Neural cell (in vitro differentiated cells): Measurements from ENCODE around the gene AMPH. TPM values are rescaled to one million over a fixed set of nuclear protein-coding genes. Genes with fewer than 3 reads are reported as not detected.

Experiments used
- H2AFZ ChIP-seq: fragments of 200-600, 300-800 bp; sonication (generic), shearing (Covaris generic); 2 replicates; pipeline ENCODE4 v1.6.0; 2014; ENCODE audit warnings: low read depth, mild to moderate bottlenecking, antibody characterized with exemption, low read length, moderate library complexity
- H3F3A ChIP-seq: fragments of 200-600 bp; shearing (Covaris generic); 2 replicates; pipeline ENCODE4 v1.6.1; 2016; ENCODE audit warnings: mild to moderate bottlenecking, moderate library complexity, mixed read lengths, antibody characterized with exemption, low read length; ENCODE audit not compliant: insufficient read depth, poor library complexity, severe bottlenecking
- H3K27ac ChIP-seq: fragments of 200-600, 300-800 bp; sonication (generic), shearing (Covaris generic); 2 replicates; pipeline ENCODE4 v1.5.1; 2014; ENCODE audit warnings: mild to moderate bottlenecking, low read length, moderate library complexity
- H3K27me3 ChIP-seq: fragments of 300-800, 200-600 bp; sonication (generic), shearing (Covaris generic); 2 replicates; pipeline ENCODE4 v1.6.0; 2014; ENCODE audit warnings: mild to moderate bottlenecking, low read depth, low read length, moderate library complexity; ENCODE audit not compliant: insufficient read depth
- H3K36me3 ChIP-seq: fragments of 300-800, 200-600 bp; sonication (generic), shearing (Covaris generic); 2 replicates; pipeline ENCODE4 v1.5.1; 2014; ENCODE audit warnings: mild to moderate bottlenecking, antibody characterized with exemption, low read length, moderate library complexity; ENCODE audit not compliant: insufficient read depth
- H3K4me2 ChIP-seq: fragments of 300-800, 200-600 bp; sonication (generic), shearing (Covaris generic); 2 replicates; pipeline ENCODE4 v1.6.0; 2014; ENCODE audit warnings: mild to moderate bottlenecking, low read length
- H3K4me3 ChIP-seq: fragments of 300-800, 200-600 bp; sonication (generic), shearing (Covaris generic); 2 replicates; pipeline ENCODE4 v1.5.1; 2014; ENCODE audit warnings: mild to moderate bottlenecking, low read length, moderate library complexity
- H3K79me2 ChIP-seq: fragments of 200-600 bp; shearing (Covaris generic); replicated peaks from 2 replicates; pipeline ENCODE4 v1.6.0; 2014; ENCODE audit warnings: mild to moderate bottlenecking, low read length, moderate library complexity; ENCODE audit not compliant: insufficient read depth
- H3K9ac ChIP-seq: fragments of 300-800, 200-600 bp; sonication (generic), shearing (Covaris generic); 2 replicates; pipeline ENCODE4 v1.6.1; 2016; ENCODE audit warnings: mild to moderate bottlenecking, low read length, mixed read lengths
- H3K9me2 ChIP-seq: fragments of 200-600 bp; shearing (Covaris generic); 2 replicates; pipeline ENCODE4 v1.6.1; 2016; ENCODE audit warnings: mild to moderate bottlenecking, low read length, mixed read lengths; ENCODE audit not compliant: insufficient read depth
- H3K9me3 ChIP-seq: fragments of 200-600, 300-800 bp; sonication (generic), shearing (Covaris generic); 2 replicates; pipeline ENCODE4 v1.6.1; 2016; ENCODE audit warnings: mild to moderate bottlenecking, mixed run types, low read length, moderate library complexity, mixed read lengths
- H4K20me1 ChIP-seq: fragments of 200-600 bp; shearing (Covaris generic); 2 replicates; pipeline ENCODE4 v1.6.1; 2016; ENCODE audit warnings: mild to moderate bottlenecking, mixed run types; ENCODE audit not compliant: insufficient read depth
- EP300 ChIP-seq: fragments of 450-650 bp; conservative IDR thresholded peaks from 2 replicates; pipeline ENCODE4 v1.6.1; 2014; ENCODE audit warnings: antibody characterized with exemption, mild to moderate bottlenecking, moderate library complexity; ENCODE audit not compliant: poor library complexity, severe bottlenecking
- EZH2 ChIP-seq: fragments of 200-600, 300-800 bp; shearing (Covaris generic), sonication (generic); IDR thresholded peaks from 2 replicates; pipeline ENCODE4 v1.6.1; 2014; ENCODE audit warnings: antibody characterized with exemption, low read length, borderline replicate concordance, mild to moderate bottlenecking; ENCODE audit not compliant: insufficient read depth, poor library complexity, severe bottlenecking
- MXI1 ChIP-seq: fragments of 450-650 bp; conservative IDR thresholded peaks from 2 replicates; pipeline ENCODE4 v1.6.1; 2014; ENCODE audit warnings: antibody characterized with exemption, mild to moderate bottlenecking; ENCODE audit not compliant: poor library complexity, severe bottlenecking
- POLR2AphosphoS5 ChIP-seq: IDR thresholded peaks from 2 replicates; pipeline ENCODE4 v1.6.1; 2012
- RAD21 ChIP-seq: fragments of 450-650 bp; conservative IDR thresholded peaks from 2 replicates; pipeline ENCODE4 v1.6.1; 2014; ENCODE audit warnings: antibody characterized with exemption, mild to moderate bottlenecking, moderate library complexity
- SMC3 ChIP-seq: fragments of 450-650 bp; conservative IDR thresholded peaks from 2 replicates; pipeline ENCODE4 v1.6.1; 2014; ENCODE audit warnings: antibody characterized with exemption, mild to moderate bottlenecking, moderate library complexity; ENCODE audit not compliant: poor library complexity
- TAF1 ChIP-seq: IDR thresholded peaks from 2 replicates; pipeline ENCODE4 v1.6.1; 2012; ENCODE audit warnings: low read depth
- polyA plus RNA-seq: library from polyadenylated mRNA; depleted of rRNA; stranded (reverse); fragments of >200 nt; gene quantifications from 2 replicates; pipeline ENCODE4 v1.2.3, GENCODE V29; 2014
- TF ChIP-seq, protein P1 (sequence below): IDR thresholded peaks from 2 replicates; pipeline ENCODE4 v1.6.1; 2012; ENCODE audit warnings: borderline replicate concordance
- TF ChIP-seq, protein P2 (sequence below): fragments of 450-650 bp; IDR thresholded peaks from 2 replicates; pipeline ENCODE4 v1.5.1; 2014; ENCODE audit warnings: antibody characterized with exemption, mild to moderate bottlenecking, moderate library complexity; ENCODE audit not compliant: poor library complexity, severe bottlenecking

AMPH gene
- polyA plus RNA-seq, 1 donor from 2014 or later: 33.7 TPM

DNA sequence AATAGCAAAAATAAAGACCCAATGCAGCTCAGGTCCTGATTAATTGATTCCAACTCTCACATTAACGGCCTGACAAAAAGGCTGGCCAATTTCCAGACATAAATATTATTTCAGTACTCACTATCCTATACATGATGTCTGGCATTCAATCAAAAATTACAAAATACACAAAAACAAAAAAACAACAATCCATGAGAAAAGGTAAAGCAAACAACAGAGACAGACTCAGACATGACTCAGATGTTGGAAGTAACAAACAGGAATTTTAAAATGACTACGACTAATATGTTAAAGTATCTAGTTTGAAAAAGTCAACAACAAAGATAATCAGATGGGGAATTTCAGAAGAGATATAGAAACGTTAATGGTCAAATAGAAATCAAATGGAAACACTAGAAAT lies 152.8 kb downstream of the AMPH start:
- no peak overlapping the region for H3K4me3 ChIP-seq
- H3K36me3 ChIP-seq: peaks cover 4% of the 10 kb centered on the region
- no peaks in the 10 kb centered on the region for H3K27me3 ChIP-seq
- H3K27ac ChIP-seq: no peak overlapping the region
- H3K9me3 ChIP-seq: no peaks in the 10 kb centered on the region
- TF ChIP-seq RAD21: no peak
- TF ChIP-seq, protein P1, sequence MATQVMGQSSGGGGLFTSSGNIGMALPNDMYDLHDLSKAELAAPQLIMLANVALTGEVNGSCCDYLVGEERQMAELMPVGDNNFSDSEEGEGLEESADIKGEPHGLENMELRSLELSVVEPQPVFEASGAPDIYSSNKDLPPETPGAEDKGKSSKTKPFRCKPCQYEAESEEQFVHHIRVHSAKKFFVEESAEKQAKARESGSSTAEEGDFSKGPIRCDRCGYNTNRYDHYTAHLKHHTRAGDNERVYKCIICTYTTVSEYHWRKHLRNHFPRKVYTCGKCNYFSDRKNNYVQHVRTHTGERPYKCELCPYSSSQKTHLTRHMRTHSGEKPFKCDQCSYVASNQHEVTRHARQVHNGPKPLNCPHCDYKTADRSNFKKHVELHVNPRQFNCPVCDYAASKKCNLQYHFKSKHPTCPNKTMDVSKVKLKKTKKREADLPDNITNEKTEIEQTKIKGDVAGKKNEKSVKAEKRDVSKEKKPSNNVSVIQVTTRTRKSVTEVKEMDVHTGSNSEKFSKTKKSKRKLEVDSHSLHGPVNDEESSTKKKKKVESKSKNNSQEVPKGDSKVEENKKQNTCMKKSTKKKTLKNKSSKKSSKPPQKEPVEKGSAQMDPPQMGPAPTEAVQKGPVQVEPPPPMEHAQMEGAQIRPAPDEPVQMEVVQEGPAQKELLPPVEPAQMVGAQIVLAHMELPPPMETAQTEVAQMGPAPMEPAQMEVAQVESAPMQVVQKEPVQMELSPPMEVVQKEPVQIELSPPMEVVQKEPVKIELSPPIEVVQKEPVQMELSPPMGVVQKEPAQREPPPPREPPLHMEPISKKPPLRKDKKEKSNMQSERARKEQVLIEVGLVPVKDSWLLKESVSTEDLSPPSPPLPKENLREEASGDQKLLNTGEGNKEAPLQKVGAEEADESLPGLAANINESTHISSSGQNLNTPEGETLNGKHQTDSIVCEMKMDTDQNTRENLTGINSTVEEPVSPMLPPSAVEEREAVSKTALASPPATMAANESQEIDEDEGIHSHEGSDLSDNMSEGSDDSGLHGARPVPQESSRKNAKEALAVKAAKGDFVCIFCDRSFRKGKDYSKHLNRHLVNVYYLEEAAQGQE: no peak
- TF ChIP-seq, protein P2, sequence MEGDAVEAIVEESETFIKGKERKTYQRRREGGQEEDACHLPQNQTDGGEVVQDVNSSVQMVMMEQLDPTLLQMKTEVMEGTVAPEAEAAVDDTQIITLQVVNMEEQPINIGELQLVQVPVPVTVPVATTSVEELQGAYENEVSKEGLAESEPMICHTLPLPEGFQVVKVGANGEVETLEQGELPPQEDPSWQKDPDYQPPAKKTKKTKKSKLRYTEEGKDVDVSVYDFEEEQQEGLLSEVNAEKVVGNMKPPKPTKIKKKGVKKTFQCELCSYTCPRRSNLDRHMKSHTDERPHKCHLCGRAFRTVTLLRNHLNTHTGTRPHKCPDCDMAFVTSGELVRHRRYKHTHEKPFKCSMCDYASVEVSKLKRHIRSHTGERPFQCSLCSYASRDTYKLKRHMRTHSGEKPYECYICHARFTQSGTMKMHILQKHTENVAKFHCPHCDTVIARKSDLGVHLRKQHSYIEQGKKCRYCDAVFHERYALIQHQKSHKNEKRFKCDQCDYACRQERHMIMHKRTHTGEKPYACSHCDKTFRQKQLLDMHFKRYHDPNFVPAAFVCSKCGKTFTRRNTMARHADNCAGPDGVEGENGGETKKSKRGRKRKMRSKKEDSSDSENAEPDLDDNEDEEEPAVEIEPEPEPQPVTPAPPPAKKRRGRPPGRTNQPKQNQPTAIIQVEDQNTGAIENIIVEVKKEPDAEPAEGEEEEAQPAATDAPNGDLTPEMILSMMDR: no peak
- no peak for TF ChIP-seq TAF1
- no peaks in the 10 kb centered on the region for H3K79me2 ChIP-seq
- no peak overlapping the region for H2AFZ ChIP-seq
- no peak overlapping the region for H3K4me2 ChIP-seq
- no peaks in the 10 kb centered on the region for H4K20me1 ChIP-seq
- no peak overlapping the region for H3K9ac ChIP-seq
- no peaks in the 10 kb centered on the region for H3F3A ChIP-seq
- no peaks in the 10 kb centered on the region for H3K9me2 ChIP-seq

GRCh38 chr7:38477333-38477732 lies 153.8 kb downstream of the AMPH start:
- no peak overlapping the region for H2AFZ ChIP-seq
- no peaks in the 10 kb centered on the region for H3K9me3 ChIP-seq
- H4K20me1 ChIP-seq: no peaks in the 10 kb centered on the region
- peaks cover 4% of the 10 kb centered on the region for H3K36me3 ChIP-seq
- H3K79me2 ChIP-seq: no peaks in the 10 kb centered on the region
- H3K9me2 ChIP-seq: no peaks in the 10 kb centered on the region
- H3F3A ChIP-seq: no peaks in the 10 kb centered on the region
- H3K27ac ChIP-seq: no peak overlapping the region
- no peaks in the 10 kb centered on the region for H3K27me3 ChIP-seq
- H3K4me3 ChIP-seq: no peak overlapping the region
- TF ChIP-seq, protein P1: no peak
- no peak for TF ChIP-seq TAF1
- TF ChIP-seq MXI1: no peak
- TF ChIP-seq, protein P2: no peak
- TF ChIP-seq POLR2AphosphoS5: no peak
- no peak for TF ChIP-seq EZH2
- TF ChIP-seq EP300: no peak
- no peak for TF ChIP-seq RAD21
- no peak for TF ChIP-seq SMC3
- no peak overlapping the region for H3K4me2 ChIP-seq
- H3K9ac ChIP-seq: no peak overlapping the region
